GM12873 (cell line): ENCODE measurements around the gene KCNQ5.

Experiments used
- CTCF ChIP-seq: IDR thresholded peaks from 2 replicates; pipeline ENCODE4 v1.5.1; 2012; ENCODE audit warnings: low read depth, mild to moderate bottlenecking, moderate library complexity, low read length, control low read depth; ENCODE audit not compliant: insufficient read depth; ENCODE audit errors: missing control alignments

Gene KCNQ5

GRCh38 chr6:72936766-72937559, 315.1 kb downstream of the KCNQ5 start:
- TF ChIP-seq CTCF = no peak

DNA sequence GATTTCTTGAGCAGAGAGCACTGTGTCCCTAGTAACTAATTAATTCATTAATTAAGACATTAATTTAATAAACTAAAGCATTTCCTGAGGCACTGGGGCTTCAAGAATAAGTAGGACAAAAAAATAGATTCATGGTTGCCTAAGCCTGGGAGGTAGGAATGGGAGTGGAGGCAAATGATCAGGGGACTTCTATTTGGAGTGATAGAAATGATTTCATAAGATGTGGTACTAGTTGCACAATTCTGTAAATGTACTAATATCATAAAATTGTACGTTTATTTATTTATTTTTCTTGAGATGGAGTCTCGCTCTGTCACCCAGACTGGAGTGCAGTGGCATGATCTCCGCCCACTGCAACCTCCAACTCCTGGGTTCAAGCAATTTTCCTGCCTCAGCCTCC, 316.2 kb downstream of the KCNQ5 start:
- TF ChIP-seq CTCF = no peak

DNA sequence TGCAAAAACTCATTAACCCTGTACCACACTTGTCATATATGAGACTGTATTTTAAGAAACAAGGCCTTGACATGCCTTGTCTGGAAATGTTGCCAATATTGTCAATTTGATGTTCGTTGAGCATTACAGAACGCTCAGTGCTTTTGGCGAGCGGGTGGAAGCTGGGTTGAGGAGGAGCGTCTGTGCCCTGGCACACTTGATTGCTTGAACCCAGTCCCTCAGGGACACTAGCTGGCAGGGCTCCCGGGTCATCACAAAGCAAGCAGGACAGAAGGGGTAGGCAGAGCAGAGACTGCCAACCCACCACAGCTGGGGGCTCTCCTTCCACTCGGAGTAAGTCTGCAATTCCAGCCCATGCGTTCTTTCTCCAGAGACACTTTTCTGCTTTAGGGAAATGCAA, 317.1 kb downstream of the KCNQ5 start:
- no peak for TF ChIP-seq CTCF

DNA sequence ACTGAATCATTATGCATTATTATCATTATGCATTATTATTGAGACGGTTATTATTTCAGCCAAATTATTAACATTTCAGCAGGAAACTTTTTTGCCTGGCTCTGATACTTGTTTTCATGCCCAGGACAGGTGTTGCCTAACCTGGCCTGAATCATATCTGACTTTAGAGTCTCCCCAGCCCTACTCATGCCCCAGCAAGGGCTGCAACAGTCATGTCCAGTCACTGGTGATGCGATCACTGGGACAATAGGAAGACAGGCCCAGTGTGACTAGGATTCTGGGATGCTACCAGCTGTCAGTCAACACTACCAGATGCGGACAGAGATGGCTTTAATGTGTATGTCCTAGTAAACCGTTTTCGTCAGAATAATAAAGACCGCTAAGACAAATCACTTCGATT, 318.4 kb downstream of the KCNQ5 start:
- TF ChIP-seq CTCF = no peak

- no peak for TF ChIP-seq CTCF
These were observed 319.4 kb downstream of the KCNQ5 start for GRCh38 chr6:72941263-72941662.

- TF ChIP-seq CTCF = no peak
These were observed 319.9 kb downstream of the KCNQ5 start for GRCh38 chr6:72941751-72942150.

DNA sequence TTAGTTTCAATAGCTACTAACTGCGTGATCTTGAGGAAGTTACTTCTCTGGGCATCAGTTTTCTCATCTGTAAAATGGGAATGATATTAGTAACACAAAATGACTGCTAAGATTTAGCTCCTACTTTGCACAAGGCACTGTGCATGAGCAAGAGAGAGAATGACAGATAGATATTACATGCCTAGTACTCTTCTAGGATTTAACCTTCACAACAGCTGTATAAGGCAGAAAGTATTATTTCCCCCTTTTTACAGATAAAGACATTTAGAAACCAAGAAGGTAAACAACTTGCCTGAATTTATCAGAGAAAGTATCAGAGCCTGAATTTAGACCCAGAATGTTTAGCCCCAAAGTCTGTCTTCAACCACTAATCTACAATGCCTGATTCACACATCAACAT, 321.8 kb downstream of the KCNQ5 start:
- no peak for TF ChIP-seq CTCF
